H9 (cell line): ENCODE results near the gene PHTF2. TPM values are rescaled to one million over a fixed set of nuclear protein-coding genes. Genes with fewer than 3 reads are reported as not detected.

Experiments
- DNase-seq: peaks from one replicate; pipeline ENCODE4 v3.0.0-alpha.2; 2017
- H2AFZ ChIP-seq: one replicate; pipeline ENCODE4 v1.6.1; 2013; ENCODE audit warnings: mild to moderate bottlenecking, low read length, control low read depth, moderate library complexity
- H2AK5ac ChIP-seq: 2 replicates; pipeline ENCODE4 v1.6.1; 2013; ENCODE audit warnings: low read length, control low read depth, mixed read lengths; ENCODE audit not compliant: insufficient read length
- H2BK120ac ChIP-seq: one replicate; pipeline ENCODE4 v1.6.1; 2013; ENCODE audit warnings: low read depth, mild to moderate bottlenecking, low read length, control low read depth, inconsistent platforms; ENCODE audit not compliant: poor library complexity, severe bottlenecking
- H2BK12ac ChIP-seq: 2 replicates; pipeline ENCODE4 v1.6.1; 2013; ENCODE audit warnings: low read length, control low read depth, mixed read lengths, low read depth; ENCODE audit not compliant: insufficient read length
- H2BK15ac ChIP-seq: 2 replicates; pipeline ENCODE4 v1.6.1; 2013; ENCODE audit warnings: low read depth, low read length, control low read depth
- H2BK20ac ChIP-seq: one replicate; pipeline ENCODE4 v1.6.1; 2013; ENCODE audit warnings: low read depth, mild to moderate bottlenecking, low read length, control low read depth, inconsistent platforms; ENCODE audit not compliant: poor library complexity, severe bottlenecking
- H2BK5ac ChIP-seq: 2 replicates; pipeline ENCODE4 v1.6.1; 2013; ENCODE audit warnings: low read length, control low read depth, mixed read lengths; ENCODE audit not compliant: insufficient read length
- H3K14ac ChIP-seq: 2 replicates; pipeline ENCODE4 v1.6.1; 2013; ENCODE audit warnings: low read length, control low read depth; ENCODE audit not compliant: insufficient read depth
- H3K18ac ChIP-seq: 2 replicates; pipeline ENCODE4 v1.6.1; 2013; ENCODE audit warnings: low read depth, mild to moderate bottlenecking, mixed read lengths, low read length, control low read depth; ENCODE audit not compliant: insufficient read length
- H3K23ac ChIP-seq: 2 replicates; pipeline ENCODE4 v1.6.1; 2013; ENCODE audit warnings: low read length, control low read depth, mixed read lengths, low read depth; ENCODE audit not compliant: insufficient read length
- H3K23me2 ChIP-seq: 2 replicates; pipeline ENCODE4 v1.6.1; 2013; ENCODE audit warnings: low read depth, mild to moderate bottlenecking, mixed read lengths, low read length, control low read depth; ENCODE audit not compliant: insufficient read length, poor library complexity, severe bottlenecking
- H3K27ac ChIP-seq: 2 replicates; pipeline ENCODE4 v1.5.1; 2013; ENCODE audit warnings: low read length, control low read depth, mixed read lengths, low read depth; ENCODE audit not compliant: insufficient read length
- H3K27me3 ChIP-seq: 2 replicates; pipeline ENCODE4 v1.6.1; 2013; ENCODE audit warnings: low read length, control low read depth, inconsistent platforms; ENCODE audit not compliant: insufficient read depth
- H3K4ac ChIP-seq: 2 replicates; pipeline ENCODE4 v1.6.1; 2013; ENCODE audit warnings: low read depth, mild to moderate bottlenecking, control low read depth, inconsistent platforms, low read length, moderate library complexity
- H3K4me1 ChIP-seq: 2 replicates; pipeline ENCODE4 v1.6.1; 2013; ENCODE audit warnings: low read length, control low read depth, inconsistent platforms; ENCODE audit not compliant: insufficient read depth
- H3K4me2 ChIP-seq: 2 replicates; pipeline ENCODE4 v1.6.1; 2013; ENCODE audit warnings: low read length, control low read depth, mixed read lengths; ENCODE audit not compliant: insufficient read length, insufficient read depth
- H3K56ac ChIP-seq: 2 replicates; pipeline ENCODE4 v1.6.1; 2013; ENCODE audit warnings: low read depth, mild to moderate bottlenecking, mixed read lengths, low read length, control low read depth; ENCODE audit not compliant: insufficient read length
- H3K79me1 ChIP-seq: 2 replicates; pipeline ENCODE4 v1.6.1; 2013; ENCODE audit warnings: low read depth, mild to moderate bottlenecking, moderate library complexity, low read length, control low read depth, inconsistent platforms; ENCODE audit not compliant: insufficient read depth, poor library complexity, severe bottlenecking
- H3K79me2 ChIP-seq: 2 replicates; pipeline ENCODE4 v1.6.1; 2013; ENCODE audit warnings: low read length, control low read depth, inconsistent platforms; ENCODE audit not compliant: insufficient read depth
- H3K9ac ChIP-seq: 2 replicates; pipeline ENCODE4 v1.6.1; 2013; ENCODE audit warnings: low read length, control low read depth, mixed read lengths; ENCODE audit not compliant: insufficient read length; ENCODE audit errors: extremely low read depth
- H3K9me3 ChIP-seq: one replicate; pipeline ENCODE4 v1.6.1; 2013; ENCODE audit warnings: low read depth, low read length, inconsistent platforms; ENCODE audit not compliant: control insufficient read depth
- H3T11ph ChIP-seq: one replicate; pipeline ENCODE4 v1.6.1; 2013; ENCODE audit warnings: mild to moderate bottlenecking, low read length, control low read depth, inconsistent platforms
- H4K20me1 ChIP-seq: one replicate; pipeline ENCODE4 v1.6.1; 2013; ENCODE audit not compliant: control insufficient read depth, insufficient read length, insufficient read depth
- H4K5ac ChIP-seq: 2 replicates; pipeline ENCODE4 v1.6.1; 2013; ENCODE audit warnings: low read depth, mild to moderate bottlenecking, mixed read lengths, low read length, control low read depth; ENCODE audit not compliant: insufficient read length
- H4K8ac ChIP-seq: replicated peaks from 2 replicates; pipeline ENCODE4 v1.6.1; 2013; ENCODE audit warnings: low read length, control low read depth, mixed read lengths, low read depth; ENCODE audit not compliant: insufficient read length
- H4K91ac ChIP-seq: 2 replicates; pipeline ENCODE4 v1.6.1; 2013; ENCODE audit warnings: low read depth, mild to moderate bottlenecking, moderate library complexity, mixed read lengths, low read length, control low read depth; ENCODE audit not compliant: insufficient read length
- H3K27ac Mint-ChIP-seq, 3 experiments: 2 replicates in 2 of 3; 3 replicates in 1 of 3; pipeline ENCODE4 v1.8.0; 2020 to 2021; ENCODE audit warnings: mixed read lengths in 3 of 3, mild to moderate bottlenecking in 1 of 3, moderate library complexity in 1 of 3
- H3K27me3 Mint-ChIP-seq: 2 replicates; pipeline ENCODE4 v1.8.0; 2021; ENCODE audit warnings: low read depth, mild to moderate bottlenecking, moderate library complexity, mixed read lengths
- H3K36me3 Mint-ChIP-seq, 3 experiments: 2 replicates in 2 of 3; 3 replicates in 1 of 3; pipeline ENCODE4 v1.8.0; 2020 to 2021; ENCODE audit warnings: low read depth in 3 of 3, mixed read lengths in 3 of 3; ENCODE audit not compliant: insufficient read depth in 1 of 3
- H3K4me1 Mint-ChIP-seq, 2 experiments: 2 replicates each; pipeline ENCODE4 v1.8.0; 2020; ENCODE audit warnings: mixed read lengths in 2 of 2
- H3K4me3 Mint-ChIP-seq, 2 experiments: 2 replicates in 1 of 2; 3 replicates in 1 of 2; pipeline ENCODE4 v1.8.0; 2020 to 2021; ENCODE audit warnings: mild to moderate bottlenecking in 2 of 2, mixed read lengths in 2 of 2, moderate library complexity in 1 of 2
- H3K9me3 Mint-ChIP-seq, 2 experiments: 2 replicates in 1 of 2; 3 replicates in 1 of 2; pipeline ENCODE4 v1.8.0; 2020; ENCODE audit warnings: mild to moderate bottlenecking in 2 of 2, mixed read lengths in 2 of 2, moderate library complexity in 1 of 2
- CTCF ChIP-seq: fragments of 200-600 bp; sonication (generic); conservative IDR thresholded peaks from 3 replicates; pipeline ENCODE4 v1.8.0; 2021; ENCODE audit warnings: antibody characterized with exemption, mild to moderate bottlenecking
- WGBS: extraction: QIAGEN DNeasy Blood & Tissue Kit; methylation state at CpG from one replicate; pipeline ENCODE4 v1.1.7; 2013; ENCODE audit warnings: missing lambda C conversion rate, low lambda C conversion rate, mixed read lengths; ENCODE audit not compliant: insufficient read length; ENCODE audit errors: extremely low coverage; 5-methylcytosine and 5-hydroxymethylcytosine counted together
- total RNA-seq: library from RNA; stranded (reverse); gene quantifications from 2 replicates; pipeline ENCODE4 v1.2.1, GENCODE V29; 2021

Gene PHTF2
- total RNA-seq, 1 experiment from 2014 or later = 16.2 TPM

GRCh38 chr7:77893813-77894212, 95.2 kb downstream of the PHTF2 start:
- DNase-seq = no peak
- Histone ChIP-seq H3K23me2 (no peaks in the 10 kb centered on the region), H3K14ac (no peak overlapping the region), H4K91ac (no peak overlapping the region), H3K79me2 (no peaks in the 10 kb centered on the region), H2BK12ac (no peak overlapping the region), H2BK5ac (no peak overlapping the region), H3K23ac (no peak overlapping the region), H4K5ac (no peak overlapping the region), H3K4ac (no peak overlapping the region), H3K4me2 (no peak overlapping the region), H3K27me3 (no peaks in the 10 kb centered on the region), H2BK120ac (no peak overlapping the region), H3K9ac (no peak overlapping the region), H2BK20ac (no peak overlapping the region), H4K8ac (no peak overlapping the region), H2AFZ (no peak overlapping the region), H3K79me1 (no peaks in the 10 kb centered on the region), H4K20me1 (no peaks in the 10 kb centered on the region), H2AK5ac (no peak overlapping the region), H3K18ac (no peak overlapping the region), H3K27ac (no peak overlapping the region), H3K4me1 (no peaks in the 10 kb centered on the region), H2BK15ac (no peak overlapping the region), H3K56ac (no peak overlapping the region), H3T11ph (no peak overlapping the region), H3K9me3 (no peaks in the 10 kb centered on the region)
- H3K27me3 Mint-ChIP-seq = no peaks in the 10 kb centered on the region
- no CpG with 5 or more reads among the region's 3 CpGs for WGBS
- H3K4me3 Mint-ChIP-seq = no peak overlapping the region
- no peak overlapping the region for H3K27ac Mint-ChIP-seq
- no peak for TF ChIP-seq CTCF
- H3K9me3 Mint-ChIP-seq = no peaks in the 10 kb centered on the region; a peak in 1 of 5 replicates
- no peaks in the 10 kb centered on the region for H3K36me3 Mint-ChIP-seq
- peaks cover 0 to 4% of the 10 kb centered on the region in 2 experiments; a peak in 2 of 4 replicates for H3K4me1 Mint-ChIP-seq
